IMR-90 (cell line): ENCODE data around the gene TMEM63B. TPM values are rescaled to one million over a fixed set of nuclear protein-coding genes. Genes with fewer than 3 reads are reported as not detected.
A peak's percentile ranks its signal among the peaks of the same experiment; 100 is the strongest.

Experiments
- ATAC-seq: fragments of 200-7000 bp; cut with Tn5 transposase; 2 replicates; pipeline ENCODE4 v1.9.1; 2020; ENCODE audit warnings: low read depth, mild to moderate bottlenecking, moderate library complexity
- BruUV-seq: library from RNA; stranded (reverse); fragments of 400-500 nt; replicated peaks from 2 replicates; lab custom pipeline; 2021; lab: Mats Ljungman, UMichigan
- CTCF ChIA-PET: fragments of 300-600 bp; formaldehyde crosslinking; extraction: SDS; loops from one replicate; lab custom pipeline; 2021; ENCODE audit warnings: antibody characterized with exemption; lab: Yijun Ruan, JAX
- POLR2A ChIA-PET: fragments of 300-600 bp; sonication (Branson Sonifier 250); formaldehyde crosslinking; loops from one replicate; lab custom pipeline; 2022; ENCODE audit warnings: antibody characterized with exemption; ENCODE audit not compliant: unreplicated experiment; lab: Charles Lee
- DNase-seq: peaks from one replicate; pipeline ENCODE4 v3.0.0; 2013
- H2AFZ ChIP-seq: replicated peaks from 2 replicates; pipeline ENCODE3; 2013; ENCODE audit warnings: low read length, mild to moderate bottlenecking; ENCODE audit not compliant: poor library complexity
- H2AK5ac ChIP-seq: 2 replicates; pipeline ENCODE4 v1.6.1; 2013; ENCODE audit warnings: low read depth, low read length, inconsistent platforms
- H2AK9ac ChIP-seq: replicated peaks from 2 replicates; pipeline ENCODE3; 2013; ENCODE audit warnings: mild to moderate bottlenecking, low read depth, low read length, moderate library complexity; ENCODE audit not compliant: poor library complexity
- H2BK120ac ChIP-seq: 2 replicates; pipeline ENCODE4 v1.6.1; 2013; ENCODE audit warnings: low read depth, low read length, inconsistent platforms
- H2BK15ac ChIP-seq: 3 replicates; pipeline ENCODE4 v1.6.1; 2013; ENCODE audit warnings: low read depth, low read length, inconsistent platforms
- H2BK20ac ChIP-seq: 2 replicates; pipeline ENCODE4 v1.6.1; 2013; ENCODE audit warnings: low read depth, mild to moderate bottlenecking, inconsistent platforms, low read length, moderate library complexity
- H2BK5ac ChIP-seq: 2 replicates; pipeline ENCODE4 v1.6.1; 2013; ENCODE audit warnings: mild to moderate bottlenecking, low read depth, low read length, inconsistent platforms; ENCODE audit not compliant: poor library complexity, severe bottlenecking
- H3K14ac ChIP-seq: replicated peaks from 2 replicates; pipeline ENCODE4 v1.6.1; 2013; ENCODE audit warnings: low read depth, low read length, inconsistent platforms
- H3K18ac ChIP-seq: 2 replicates; pipeline ENCODE4 v1.6.1; 2013; ENCODE audit warnings: low read depth, low read length, control low read depth
- H3K23ac ChIP-seq: 2 replicates; pipeline ENCODE4 v1.6.1; 2013; ENCODE audit warnings: low read depth, low read length, inconsistent platforms
- H3K27ac ChIP-seq: 2 replicates; pipeline ENCODE4 v1.5.1; 2013; ENCODE audit warnings: mild to moderate bottlenecking, control low read depth, low read length; ENCODE audit not compliant: insufficient read depth
- H3K27me3 ChIP-seq: 2 replicates; pipeline ENCODE4 v1.6.1; 2013; ENCODE audit warnings: low read length; ENCODE audit not compliant: control insufficient read depth, insufficient read depth
- H3K36me3 ChIP-seq: 2 replicates; pipeline ENCODE4 v1.6.1; 2013; ENCODE audit warnings: low read length, mixed read lengths; ENCODE audit not compliant: control insufficient read depth, insufficient read depth
- H3K4ac ChIP-seq: 2 replicates; pipeline ENCODE4 v1.6.1; 2013; ENCODE audit warnings: low read depth, low read length, inconsistent platforms
- H3K4me1 ChIP-seq: 2 replicates; pipeline ENCODE4 v1.6.1; 2013; ENCODE audit warnings: low read length, mixed read lengths; ENCODE audit not compliant: control insufficient read depth, insufficient read depth
- H3K4me2 ChIP-seq: 2 replicates; pipeline ENCODE4 v1.6.1; 2013; ENCODE audit warnings: low read depth, mild to moderate bottlenecking, control low read depth, low read length, moderate library complexity
- H3K4me3 ChIP-seq: 2 replicates; pipeline ENCODE4 v1.5.1; 2013; ENCODE audit warnings: low read depth, mild to moderate bottlenecking, control low read depth, low read length, moderate library complexity; ENCODE audit not compliant: insufficient read depth
- H3K56ac ChIP-seq: 2 replicates; pipeline ENCODE4 v1.6.1; 2013; ENCODE audit warnings: low read length, inconsistent platforms; ENCODE audit not compliant: insufficient read depth; ENCODE audit errors: extremely low read depth
- H3K79me1 ChIP-seq, 2 experiments: 2 replicates each; pipeline ENCODE4 v1.6.1; 2013; ENCODE audit warnings: low read length in 2 of 2, inconsistent platforms in 1 of 2, low read depth in 1 of 2
- H3K9ac ChIP-seq: 2 replicates; pipeline ENCODE4 v1.6.1; 2013; ENCODE audit warnings: low read depth, low read length, control low read depth
- H3K9me1 ChIP-seq: 2 replicates; pipeline ENCODE4 v1.6.1; 2013; ENCODE audit warnings: low read length, inconsistent platforms; ENCODE audit not compliant: insufficient read depth
- H3K9me3 ChIP-seq: 2 replicates; pipeline ENCODE4 v1.6.1; 2013; ENCODE audit warnings: low read length; ENCODE audit not compliant: control insufficient read depth, insufficient read depth
- H4K20me1 ChIP-seq: 2 replicates; pipeline ENCODE4 v1.6.1; 2013; ENCODE audit warnings: low read length, inconsistent platforms; ENCODE audit not compliant: insufficient read depth
- H4K5ac ChIP-seq: 2 replicates; pipeline ENCODE4 v1.6.1; 2013; ENCODE audit warnings: mild to moderate bottlenecking, low read depth, low read length, control low read depth
- H4K8ac ChIP-seq, 2 experiments: 2 replicates each; pipeline ENCODE4 v1.6.1; 2013; ENCODE audit warnings: low read depth in 2 of 2, low read length in 2 of 2, control low read depth in 1 of 2, inconsistent platforms in 1 of 2
- H4K91ac ChIP-seq: 2 replicates; pipeline ENCODE4 v1.6.1; 2013; ENCODE audit warnings: low read depth, low read length, inconsistent platforms; ENCODE audit not compliant: insufficient read depth
- CHD1 ChIP-seq: IDR thresholded peaks from 2 replicates; pipeline ENCODE4 v1.6.1; 2012; ENCODE audit warnings: low read depth, low read length, improper control_type of control experiment
- CTCF ChIP-seq: conservative IDR thresholded peaks from 2 replicates; pipeline ENCODE4 v1.5.1; 2012; ENCODE audit warnings: mild to moderate bottlenecking, low read depth, low read length, improper control_type of control experiment
- ELK1 ChIP-seq: fragments of 150-350 bp; IDR thresholded peaks from 2 replicates; pipeline ENCODE4 v1.6.1; 2016; ENCODE audit warnings: low read depth, mild to moderate bottlenecking, low read length, moderate library complexity, borderline replicate concordance
- FOS ChIP-seq: fragments of 150-350 bp; IDR thresholded peaks from 2 replicates; pipeline ENCODE4 v1.6.1; 2016; ENCODE audit warnings: low read depth, low read length
- MAFK ChIP-seq: IDR thresholded peaks from 2 replicates; pipeline ENCODE4 v1.6.1; 2012; ENCODE audit warnings: low read depth, low read length, improper control_type of control experiment
- MXI1 ChIP-seq: IDR thresholded peaks from 2 replicates; pipeline ENCODE4 v1.6.1; 2012; ENCODE audit warnings: low read depth, mild to moderate bottlenecking, low read length, moderate library complexity, borderline replicate concordance
- NFE2L2 ChIP-seq: fragments of 150-350 bp; IDR thresholded peaks from 2 replicates; pipeline ENCODE4 v1.6.1; 2016; ENCODE audit warnings: low read depth, mild to moderate bottlenecking, low read length
- RAD21 ChIP-seq: IDR thresholded peaks from 2 replicates; pipeline ENCODE4 v1.6.1; 2012; ENCODE audit warnings: low read length, improper control_type of control experiment
- RFX5 ChIP-seq: IDR thresholded peaks from 2 replicates; pipeline ENCODE4 v1.8.0; 2012; ENCODE audit warnings: low read depth, mild to moderate bottlenecking, low read length, moderate library complexity
- WGBS, 2 experiments: methylation state at CpG; one replicate each; pipeline versions ENCODE4 v1.1.5 to v1.1.7; 2013; ENCODE audit warnings: missing lambda C conversion rate in 2 of 2; ENCODE audit not compliant: insufficient read length in 1 of 2; ENCODE audit errors: extremely low coverage in 2 of 2; 5-methylcytosine and 5-hydroxymethylcytosine counted together
- dilution Hi-C: fragments of 300-500 bp; cut with HindIII; formaldehyde crosslinking; loops from one replicate; pipeline ENCODE4 v1.14.3; 2018; ENCODE audit warnings: low sequenced_read_pairs; ENCODE audit not compliant: unreplicated experiment
- in situ Hi-C: fragments of 300-500 bp; cut with MboI; formaldehyde crosslinking; loops from 3 replicates; pipeline ENCODE4 v1.14.3; 2019; ENCODE audit warnings: low sequenced_read_pairs, inconsistent platforms, mixed read lengths
- intact Hi-C: fragments of 100-400 bp; cut with micrococcal nuclease; formaldehyde crosslinking; loops from 2 replicates; pipeline ENCODE4 v1.10.0; 2022
- polyA plus RNA-seq, 3 experiments: library from polyadenylated mRNA; depleted of rRNA; stranded (reverse); fragments of >200 nt; gene quantifications; 2 replicates each; pipeline ENCODE4 v1.2.3, GENCODE V29; 2012; ENCODE audit warnings: low replicate concordance in 1 of 3
- total RNA-seq: library from RNA; depleted of rRNA; stranded (reverse); fragments of >200 nt; gene quantifications from 2 replicates; pipeline ENCODE4 v1.2.3, GENCODE V29; 2012

The TMEM63B gene
- total and polyA plus RNA-seq, 2 of the 4 experiments (the other 2 are of a cell fraction) = 12.2 to 42.6 TPM

- Histone ChIP-seq H3K9me3 (no peaks in the 10 kb centered on the region), H2AK5ac (peak overlapping the region; percentile 63), H4K8ac (0 out of 4 replicates have a peak overlapping the region, but pooled peaks of 1 of the 2 experiments have one; percentile 1), H3K4me1 (peaks cover 46% of the 10 kb centered on the region), H2BK20ac (no peak overlapping the region), H3K18ac (0 out of 2 replicates have a peak overlapping the region, but pooled peaks have one; percentile 16), H2BK15ac (peak overlapping the region; percentile 29; the same call in 1 of the 3 replicates), H4K5ac (peak overlapping the region; percentile 22; the same call in 1 of the 2 replicates), H3K4me2 (no peak overlapping the region), H3K36me3 (peaks cover 4% of the 10 kb centered on the region), H3K27ac (peak overlapping the region; percentile 12; the same call in 1 of the 2 replicates), H3K27me3 (no peaks in the 10 kb centered on the region), H4K91ac (0 out of 2 replicates have a peak overlapping the region, but pooled peaks have one; percentile 5), H2AFZ (no peak overlapping the region), H3K56ac (no peak overlapping the region), H3K14ac (0 out of 2 replicates have a peak overlapping the region, but pooled peaks have one; percentile 17), H2BK120ac (peak overlapping the region; percentile 6; the same call in 1 of the 2 replicates), H3K9me1 (peaks cover 42% of the 10 kb centered on the region), H3K79me1 (peaks cover 49 to 93% of the 10 kb centered on the region in 2 experiments), H2BK5ac (peak overlapping the region; percentile 23), H3K4me3 (no peak overlapping the region), H3K4ac (peak overlapping the region; percentile 19; the same call in 1 of the 2 replicates), H3K23ac (peak overlapping the region; percentile 67), H2AK9ac (peak overlapping the region; percentile 15), H4K20me1 (peaks cover 70% of the 10 kb centered on the region), H3K9ac (no peak overlapping the region)
- POLR2A ChIA-PET = no interaction called here
- dilution Hi-C loops (no loop called here), intact Hi-C loops (no loop called here), in situ Hi-C loops (no loop called here)
- no TSS peak for BruUV-seq
- no peak for TF ChIP-seq RAD21
- TF ChIP-seq RFX5 = no peak
- TF ChIP-seq MXI1 = no peak
- TF ChIP-seq FOS = no peak
- TF ChIP-seq NFE2L2 = no peak
- TF ChIP-seq ELK1 = no peak
- TF ChIP-seq CHD1 = no peak
- TF ChIP-seq CTCF = no peak
- TF ChIP-seq MAFK = no peak
- ATAC-seq (no peak), DNase-seq (no peak)
- CTCF ChIA-PET = no interaction called here
- 93% methylated on average over 2 of the region's 5 CpGs; no CpG with 5 or more reads in 1 of the 2 experiments for WGBS, 2 experiments
These were observed 7.6 kb upstream of the TMEM63B start for GRCh38 chr6:44119704-44120262.
